Measurements from ENCODE around the gene ULK4. TPM values are rescaled to one million over a fixed set of nuclear protein-coding genes. Genes with fewer than 3 reads are reported as not detected.

ULK4 gene
- total RNA-seq, 1 experiment from 2014 or later, result 6.3 TPM

DNA sequence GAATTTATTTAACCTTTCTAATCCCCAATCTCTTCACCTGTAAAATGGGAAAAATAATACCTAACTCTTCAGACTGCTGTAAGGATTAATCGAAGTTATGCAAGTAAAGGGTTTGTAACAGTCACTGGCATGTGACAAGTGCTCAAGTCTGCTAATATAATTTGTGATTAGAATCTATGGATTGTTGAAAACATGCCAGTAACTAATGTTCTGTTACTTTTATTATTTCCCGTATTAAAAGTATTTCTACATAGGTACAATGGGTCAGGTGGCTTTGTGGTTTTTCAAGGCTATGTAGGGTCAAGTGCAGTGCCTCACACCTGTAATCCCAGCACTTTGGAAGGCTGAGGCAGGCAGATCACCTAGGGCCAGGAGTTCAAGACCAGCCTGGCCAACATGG is 29.4 kb downstream of the ULK4 start:
- Histone ChIP-seq H3K27ac (ENCODE audit: low read depth, low read length) (no peak overlapping the region), H2AFZ (ENCODE audit: low read depth, low read length, poor library complexity, severe bottlenecking) (no peak overlapping the region), H3K79me2 (ENCODE audit: insufficient read depth, low read length) (no peaks in the 10 kb centered on the region), H3K4me2 (ENCODE audit: low read length) (no peak overlapping the region), H3K9ac (ENCODE audit: low read length) (no peak overlapping the region), H3K9me2 (ENCODE audit: insufficient read depth) (no peaks in the 10 kb centered on the region), H4K20me1 (ENCODE audit: insufficient read depth) (no peaks in the 10 kb centered on the region), H3K9me3 (ENCODE audit: control insufficient read depth in 1 of 2, insufficient read depth in 1 of 2, low read depth in 1 of 2, low read length in 2 of 2) (no peaks in the 10 kb centered on the region), H3K27me3 (ENCODE audit: insufficient read depth, low read length) (no peaks in the 10 kb centered on the region), H3K4me3 (replicated peaks in 1 of 2; ENCODE audit: low read depth in 1 of 2, low read length in 2 of 2) (no peak overlapping the region), H3K4me1 (ENCODE audit: control insufficient read depth in 1 of 2, insufficient read depth in 2 of 2, low read length in 2 of 2) (no peaks in the 10 kb centered on the region), H3K36me3 (ENCODE audit: control insufficient read depth in 1 of 2, insufficient read depth in 2 of 2, low read length in 2 of 2) (no peaks in the 10 kb centered on the region)
- ChIA-PET CTCF (no interaction called here), RAD21 (ENCODE audit: low non-redundant PET in 1 of 2, low total read pairs in 2 of 2, uncharacterized antibody in 2 of 2, unreplicated experiment in 2 of 2) (no interaction called here), POLR2A (no interaction called here)
- TF ChIP-seq RAD21 (IDR thresholded peaks at IDR 0.05; ENCODE audit: low read depth) (no peak), YY1 (IDR thresholded peaks at IDR 0.05; ENCODE audit: extremely low read depth, insufficient replicate concordance, low read depth, low read length) (no peak), EZH2phosphoT487 (IDR thresholded peaks at IDR 0.05; ENCODE audit: borderline replicate concordance) (no peak), SRF (IDR thresholded peaks at IDR 0.05; ENCODE audit: low read depth) (no peak), SIN3A (IDR thresholded peaks at IDR 0.05; ENCODE audit: low read depth) (no peak), ZFX (IDR thresholded peaks at IDR 0.05) (no peak), POLR2AphosphoS5 (IDR thresholded peaks at IDR 0.05; ENCODE audit: low read depth, low read length) (no peak), ZNF274 (IDR thresholded peaks at IDR 0.05; ENCODE audit: low read depth, low read length) (no peak), ELF1 (IDR thresholded peaks at IDR 0.05; ENCODE audit: borderline replicate concordance, low read depth) (no peak)
- TF ChIP-seq, protein P1, sequence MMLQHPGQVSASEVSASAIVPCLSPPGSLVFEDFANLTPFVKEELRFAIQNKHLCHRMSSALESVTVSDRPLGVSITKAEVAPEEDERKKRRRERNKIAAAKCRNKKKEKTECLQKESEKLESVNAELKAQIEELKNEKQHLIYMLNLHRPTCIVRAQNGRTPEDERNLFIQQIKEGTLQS (IDR thresholded peaks at IDR 0.05), result no peak
- TF ChIP-seq, protein P2, sequence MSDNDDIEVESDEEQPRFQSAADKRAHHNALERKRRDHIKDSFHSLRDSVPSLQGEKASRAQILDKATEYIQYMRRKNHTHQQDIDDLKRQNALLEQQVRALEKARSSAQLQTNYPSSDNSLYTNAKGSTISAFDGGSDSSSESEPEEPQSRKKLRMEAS (IDR thresholded peaks at IDR 0.05), result no peak
- TF ChIP-seq, protein P3, sequence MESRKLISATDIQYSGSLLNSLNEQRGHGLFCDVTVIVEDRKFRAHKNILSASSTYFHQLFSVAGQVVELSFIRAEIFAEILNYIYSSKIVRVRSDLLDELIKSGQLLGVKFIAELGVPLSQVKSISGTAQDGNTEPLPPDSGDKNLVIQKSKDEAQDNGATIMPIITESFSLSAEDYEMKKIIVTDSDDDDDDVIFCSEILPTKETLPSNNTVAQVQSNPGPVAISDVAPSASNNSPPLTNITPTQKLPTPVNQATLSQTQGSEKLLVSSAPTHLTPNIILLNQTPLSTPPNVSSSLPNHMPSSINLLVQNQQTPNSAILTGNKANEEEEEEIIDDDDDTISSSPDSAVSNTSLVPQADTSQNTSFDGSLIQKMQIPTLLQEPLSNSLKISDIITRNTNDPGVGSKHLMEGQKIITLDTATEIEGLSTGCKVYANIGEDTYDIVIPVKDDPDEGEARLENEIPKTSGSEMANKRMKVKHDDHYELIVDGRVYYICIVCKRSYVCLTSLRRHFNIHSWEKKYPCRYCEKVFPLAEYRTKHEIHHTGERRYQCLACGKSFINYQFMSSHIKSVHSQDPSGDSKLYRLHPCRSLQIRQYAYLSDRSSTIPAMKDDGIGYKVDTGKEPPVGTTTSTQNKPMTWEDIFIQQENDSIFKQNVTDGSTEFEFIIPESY (IDR thresholded peaks at IDR 0.05; ENCODE audit: extremely low read depth, insufficient replicate concordance, low read length), result no peak
- TF ChIP-seq, protein P4, sequence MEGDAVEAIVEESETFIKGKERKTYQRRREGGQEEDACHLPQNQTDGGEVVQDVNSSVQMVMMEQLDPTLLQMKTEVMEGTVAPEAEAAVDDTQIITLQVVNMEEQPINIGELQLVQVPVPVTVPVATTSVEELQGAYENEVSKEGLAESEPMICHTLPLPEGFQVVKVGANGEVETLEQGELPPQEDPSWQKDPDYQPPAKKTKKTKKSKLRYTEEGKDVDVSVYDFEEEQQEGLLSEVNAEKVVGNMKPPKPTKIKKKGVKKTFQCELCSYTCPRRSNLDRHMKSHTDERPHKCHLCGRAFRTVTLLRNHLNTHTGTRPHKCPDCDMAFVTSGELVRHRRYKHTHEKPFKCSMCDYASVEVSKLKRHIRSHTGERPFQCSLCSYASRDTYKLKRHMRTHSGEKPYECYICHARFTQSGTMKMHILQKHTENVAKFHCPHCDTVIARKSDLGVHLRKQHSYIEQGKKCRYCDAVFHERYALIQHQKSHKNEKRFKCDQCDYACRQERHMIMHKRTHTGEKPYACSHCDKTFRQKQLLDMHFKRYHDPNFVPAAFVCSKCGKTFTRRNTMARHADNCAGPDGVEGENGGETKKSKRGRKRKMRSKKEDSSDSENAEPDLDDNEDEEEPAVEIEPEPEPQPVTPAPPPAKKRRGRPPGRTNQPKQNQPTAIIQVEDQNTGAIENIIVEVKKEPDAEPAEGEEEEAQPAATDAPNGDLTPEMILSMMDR (IDR thresholded peaks at IDR 0.05 in 2 of 3, conservative IDR thresholded peaks at IDR 0.05 in 1 of 3; ENCODE audit: borderline replicate concordance in 1 of 3, insufficient read depth in 1 of 3, low read depth in 2 of 3, low read length in 2 of 3), result no peak
- intact Hi-C loops (cut with micrococcal nuclease), result no loop called here
- no TSS peak for BruUV-seq (replicated peaks)
- ATAC-seq, result no peak
- DNase-seq (ENCODE audit: low read depth, low spot score), result no peak
